Activated T-cell treated with anti-CD3 and anti-CD28 coated beads for 4 hours (primary cell): ENCODE data around the gene ESR1.
"Not testable (repeated sequence)": the region's sequence is repeated elsewhere in the genome, so short reads cannot be mapped to it uniquely, and the experiment has no call there.

Experiments
- DNase-seq: peaks from one replicate; pipeline ENCODE4 v3.0.0-alpha.2; 2020

The ESR1 gene

DNA sequence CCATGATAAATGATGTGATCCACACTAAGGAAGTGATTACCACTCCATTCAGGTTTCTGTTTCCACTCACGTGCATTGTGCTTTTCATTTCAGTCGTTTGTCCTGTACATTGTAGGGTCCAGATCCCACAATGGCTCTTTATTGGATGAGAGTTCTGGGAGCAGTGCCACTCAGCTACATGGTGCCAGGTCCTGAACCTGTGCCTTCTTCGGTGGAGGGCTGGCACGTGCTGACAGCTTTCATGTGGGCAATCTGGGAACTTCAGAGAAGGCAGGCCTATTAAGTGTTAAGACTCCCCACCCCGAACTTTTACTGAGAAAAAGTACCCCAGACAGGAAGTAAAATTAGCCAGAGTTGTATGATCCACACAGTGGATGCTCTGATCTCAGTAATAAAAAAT, 255.0 kb downstream of the ESR1 start:
- no peak for DNase-seq

DNA sequence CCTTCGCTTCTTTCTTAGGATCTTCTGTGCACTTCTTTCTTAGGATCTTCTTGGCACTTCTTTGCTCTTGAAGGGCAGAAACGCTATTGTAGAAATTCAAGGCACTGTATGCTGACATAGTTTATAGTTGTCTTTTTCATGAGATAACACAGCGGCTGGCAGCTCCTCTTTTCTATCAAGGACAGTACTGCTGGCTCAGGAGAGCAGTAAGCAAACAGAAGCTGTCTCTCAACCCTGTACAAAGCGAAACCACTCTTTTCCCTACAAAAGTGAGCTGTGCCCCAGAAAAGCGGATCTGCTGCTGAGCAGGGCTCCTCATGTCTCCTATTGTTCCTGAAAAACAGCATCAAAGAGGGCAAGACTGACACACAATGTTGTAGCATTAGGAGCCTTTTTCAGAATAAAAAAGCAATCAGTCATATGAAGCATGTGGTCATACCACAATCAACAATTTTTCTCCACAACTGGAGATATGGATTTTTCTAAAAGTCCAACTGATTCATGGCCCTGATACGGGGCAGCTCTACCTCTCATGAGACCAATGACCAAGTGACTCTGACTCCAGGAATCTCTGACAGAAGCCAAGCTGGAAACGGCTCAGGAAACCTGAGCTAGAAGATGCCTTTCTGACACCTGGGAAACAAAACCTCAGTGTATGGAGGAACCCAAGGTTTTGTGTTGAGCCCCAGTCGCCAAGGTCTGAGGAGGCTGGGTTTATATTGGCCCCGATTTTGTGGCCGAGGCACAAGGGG, 255.9 kb downstream of the ESR1 start:
- DNase-seq, result no peak

GRCh38 chr6:152068622-152069261, 261.3 kb downstream of the ESR1 start:
- DNase-seq, result no peak

DNA sequence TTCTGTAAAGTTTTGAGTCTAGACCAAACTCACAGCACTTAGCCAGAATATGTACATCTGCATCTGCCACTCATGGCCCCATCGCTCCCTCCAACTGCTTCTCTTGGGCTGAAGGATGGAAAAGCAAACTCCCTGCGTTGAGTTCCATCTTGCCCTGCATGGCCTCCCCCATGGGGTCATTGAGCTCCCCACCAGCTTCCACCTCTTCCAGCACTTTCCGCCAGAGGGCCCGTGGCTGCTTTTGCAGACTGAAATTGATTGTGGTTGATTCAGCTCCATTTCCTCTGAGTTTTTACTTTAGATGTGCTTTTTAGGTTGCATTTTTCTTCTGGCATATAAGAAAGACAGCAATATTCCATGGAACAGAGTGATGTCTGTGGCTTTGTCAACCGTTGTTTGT, 263.1 kb downstream of the ESR1 start:
- no peak for DNase-seq

- DNase-seq, result no peak
Measured at GRCh38 chr6:152071318-152071717, 263.8 kb downstream of the ESR1 start.

DNA sequence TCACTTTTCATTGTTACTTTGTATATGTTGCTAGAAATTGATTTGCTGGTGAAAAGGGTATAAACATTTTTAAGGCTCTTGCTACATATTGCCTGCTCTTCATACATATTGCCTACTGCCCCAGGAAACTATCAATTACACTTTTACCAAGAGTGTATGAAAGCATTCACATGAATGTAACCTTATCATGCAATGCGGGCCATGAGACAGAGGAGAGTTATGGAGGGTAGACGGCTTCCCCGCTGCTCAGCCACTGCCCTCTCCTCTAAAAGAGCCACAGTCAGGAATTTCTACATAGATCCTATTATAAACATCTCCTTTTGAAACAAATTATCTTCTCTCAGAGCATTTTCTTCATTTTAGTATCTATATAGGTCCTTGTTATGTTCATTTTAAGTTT, 264.4 kb downstream of the ESR1 start:
- DNase-seq, result no peak

- DNase-seq, result not testable (repeated sequence)
Measured at GRCh38 chr6:152076242-152076641, 268.8 kb downstream of the ESR1 start.

DNA sequence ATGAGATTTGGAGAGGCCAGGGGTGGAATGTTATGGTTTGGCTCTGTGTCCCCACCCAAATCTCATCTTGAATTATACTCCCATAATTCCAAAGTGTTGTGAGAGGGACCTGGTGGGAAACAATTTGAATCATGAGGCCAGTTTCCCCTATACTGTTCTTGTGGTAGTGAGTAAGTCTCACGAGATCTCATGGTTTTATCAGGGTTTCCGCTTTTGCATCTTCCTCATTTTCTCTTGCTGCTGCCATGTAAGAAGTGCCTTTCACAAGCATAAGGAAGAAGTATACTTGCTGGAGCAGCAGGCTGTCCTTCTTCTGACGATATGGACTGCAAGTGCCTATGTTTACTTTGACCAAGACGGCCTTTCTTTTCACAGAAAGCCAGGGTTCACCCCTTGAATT, 270.5 kb downstream of the ESR1 start:
- no peak for DNase-seq

- DNase-seq, result no peak
Measured at GRCh38 chr6:152078804-152079203, 271.3 kb downstream of the ESR1 start.

- DNase-seq, result no peak
Measured at GRCh38 chr6:152085451-152085921, 278.0 kb downstream of the ESR1 start.

DNA sequence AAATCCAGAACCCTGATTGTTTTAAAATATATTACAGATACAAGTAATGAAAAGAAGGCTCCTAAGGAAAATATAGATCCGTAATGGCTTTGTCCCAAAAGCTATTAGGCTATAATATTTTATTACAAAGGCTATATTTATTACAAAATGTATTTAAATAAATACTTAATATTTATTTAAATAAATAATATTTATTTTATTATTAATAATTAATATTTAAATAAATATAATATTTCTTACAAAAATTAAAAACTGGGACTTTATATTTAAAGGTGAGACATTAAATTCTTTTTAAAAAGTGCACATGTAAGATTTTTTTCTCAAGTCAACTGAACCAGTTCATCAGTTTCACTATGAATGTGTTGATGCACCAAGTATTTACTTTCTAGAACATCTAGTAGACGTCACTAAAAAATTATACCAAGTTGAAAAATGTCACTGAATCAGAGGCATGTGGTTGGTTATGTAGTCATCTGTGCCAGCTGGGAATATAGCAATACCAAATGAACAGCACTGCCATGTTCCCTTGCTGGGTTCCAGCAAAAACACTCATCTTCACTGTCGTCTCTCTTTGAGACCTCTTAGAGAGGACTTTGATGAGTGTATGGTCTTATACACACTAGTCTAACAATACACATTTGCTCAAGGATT, 278.9 kb downstream of the ESR1 start:
- DNase-seq, result no peak

DNA sequence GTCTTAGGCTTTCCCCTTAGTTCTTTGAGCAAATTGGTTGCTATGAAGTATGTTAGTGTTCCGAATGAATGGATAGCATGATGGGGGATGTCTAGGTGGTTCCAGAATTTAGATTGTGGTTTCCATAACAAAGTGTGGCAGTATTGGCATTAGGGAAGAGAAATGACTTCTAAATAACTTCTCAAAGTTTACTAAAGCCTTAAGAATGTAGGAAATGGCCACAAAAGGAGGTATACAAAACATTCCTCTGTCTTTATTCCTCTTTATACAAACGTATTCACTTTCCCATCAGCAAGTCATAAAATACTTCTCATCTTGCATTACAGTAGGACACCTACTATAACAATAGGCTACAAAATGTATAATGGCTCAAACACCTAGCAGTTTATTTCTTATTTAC, 279.6 kb downstream of the ESR1 start:
- no peak for DNase-seq

DNA sequence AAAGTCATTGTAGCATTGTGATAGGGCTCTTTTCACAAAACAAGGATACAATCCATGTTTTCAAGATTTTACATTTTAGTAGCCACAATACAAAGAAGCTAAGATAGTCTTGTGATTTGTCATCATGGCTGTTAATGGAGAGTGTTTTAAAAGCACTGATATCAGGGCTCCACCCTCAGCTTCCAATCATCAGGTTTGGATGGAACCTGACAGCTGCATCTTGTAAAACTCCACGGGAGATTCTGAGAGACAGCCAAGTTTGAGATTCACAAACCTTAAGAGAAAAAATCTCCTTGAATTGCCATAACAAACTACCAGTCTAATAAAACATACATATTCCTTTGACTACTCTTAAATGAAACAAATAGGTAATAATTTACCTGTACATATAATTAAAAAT, 280.2 kb downstream of the ESR1 start:
- DNase-seq, result no peak

GRCh38 chr6:152089992-152090391, 282.5 kb downstream of the ESR1 start:
- no peak for DNase-seq

DNA sequence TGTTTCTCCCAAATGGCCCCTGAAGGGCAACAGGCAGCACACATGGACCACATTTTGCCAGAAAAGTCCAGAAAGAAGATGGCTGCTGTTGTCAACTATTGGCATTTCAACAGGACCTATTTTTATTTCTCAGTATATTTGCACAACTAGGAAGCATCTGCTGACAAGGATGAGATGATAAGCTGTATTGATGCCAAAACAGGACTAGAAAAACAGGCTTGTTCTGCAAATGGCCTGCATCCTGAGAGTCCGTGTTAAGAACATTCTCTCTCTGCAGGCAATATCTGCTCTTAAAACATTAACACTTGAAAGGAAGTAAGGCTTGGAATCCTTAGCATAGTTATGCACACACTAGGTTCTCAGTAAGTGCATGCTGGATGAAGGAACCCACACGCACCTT, 283.7 kb downstream of the ESR1 start:
- DNase-seq, result no peak

DNA sequence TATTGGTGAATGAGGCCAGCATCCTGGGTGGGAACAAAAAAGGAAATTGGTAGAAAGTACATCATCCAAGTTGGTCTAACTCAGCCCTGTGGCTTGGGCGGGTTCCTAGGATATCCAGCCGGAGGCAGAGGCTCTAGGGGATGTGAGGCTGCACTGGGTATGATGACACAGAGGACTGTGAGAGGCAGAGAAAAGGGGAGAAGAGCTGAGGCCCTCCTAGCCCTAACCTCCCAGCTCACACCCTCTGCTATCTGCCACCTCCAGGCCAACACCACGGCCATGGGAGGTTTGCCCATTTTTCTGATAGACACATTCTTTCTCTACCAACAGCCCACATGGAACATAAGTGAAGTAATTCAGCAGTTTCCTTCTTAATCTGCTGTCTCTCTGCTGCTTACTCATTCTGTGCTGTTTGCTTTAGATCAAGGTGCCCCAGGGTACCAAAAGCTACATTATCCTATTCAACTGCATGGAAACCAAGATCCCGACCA, 284.4 kb downstream of the ESR1 start:
- no peak for DNase-seq

GRCh38 chr6:152093711-152094110, 286.2 kb downstream of the ESR1 start:
- no peak for DNase-seq

DNA sequence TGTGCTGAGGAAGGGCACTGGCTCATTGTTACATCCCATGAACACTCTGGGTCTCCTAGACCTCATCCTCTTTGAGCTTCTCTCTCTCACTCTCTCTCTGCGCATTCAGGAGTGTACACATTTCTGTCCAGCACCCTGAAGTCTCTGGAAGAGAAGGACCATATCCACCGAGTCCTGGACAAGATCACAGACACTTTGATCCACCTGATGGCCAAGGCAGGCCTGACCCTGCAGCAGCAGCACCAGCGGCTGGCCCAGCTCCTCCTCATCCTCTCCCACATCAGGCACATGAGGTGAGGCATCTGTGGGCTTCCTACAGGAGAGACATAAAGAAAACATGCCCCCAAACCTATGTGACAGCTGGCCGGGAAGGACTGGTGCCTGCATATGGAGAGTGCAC, 286.8 kb downstream of the ESR1 start:
- no peak for DNase-seq

DNA sequence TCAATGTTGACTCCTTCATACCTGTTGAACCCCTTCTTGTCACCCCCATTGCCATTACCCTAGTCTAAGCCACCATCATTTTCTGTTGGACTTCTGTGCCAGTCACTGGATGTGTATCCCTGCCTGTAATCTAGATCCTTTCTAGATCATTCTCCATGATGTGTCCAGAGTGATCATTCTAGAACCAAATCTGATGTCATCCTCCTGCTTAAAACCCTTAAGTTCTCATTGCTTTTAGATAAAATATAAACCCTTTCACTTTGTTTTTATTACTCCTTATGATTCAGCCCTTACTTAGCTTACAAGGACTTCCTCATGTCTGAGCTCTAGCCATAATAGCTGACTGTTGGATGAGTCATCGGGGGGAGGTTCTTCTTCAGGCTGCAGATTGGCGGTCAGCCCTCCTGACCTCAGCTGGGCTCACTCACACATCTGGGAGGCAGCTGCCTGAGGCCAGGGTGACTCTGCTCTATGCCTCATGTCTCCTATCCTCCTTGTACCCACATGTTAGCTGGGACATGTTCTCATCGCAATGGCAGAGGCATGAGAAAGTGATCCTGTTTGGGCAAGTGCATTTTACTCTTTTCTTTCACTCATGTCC, 287.6 kb downstream of the ESR1 start:
- no peak for DNase-seq

- DNase-seq, result no peak
Measured at GRCh38 chr6:152096863-152097496, 289.5 kb downstream of the ESR1 start.

- DNase-seq, result no peak
Measured at GRCh38 chr6:152098683-152099082, 291.2 kb downstream of the ESR1 start.

DNA sequence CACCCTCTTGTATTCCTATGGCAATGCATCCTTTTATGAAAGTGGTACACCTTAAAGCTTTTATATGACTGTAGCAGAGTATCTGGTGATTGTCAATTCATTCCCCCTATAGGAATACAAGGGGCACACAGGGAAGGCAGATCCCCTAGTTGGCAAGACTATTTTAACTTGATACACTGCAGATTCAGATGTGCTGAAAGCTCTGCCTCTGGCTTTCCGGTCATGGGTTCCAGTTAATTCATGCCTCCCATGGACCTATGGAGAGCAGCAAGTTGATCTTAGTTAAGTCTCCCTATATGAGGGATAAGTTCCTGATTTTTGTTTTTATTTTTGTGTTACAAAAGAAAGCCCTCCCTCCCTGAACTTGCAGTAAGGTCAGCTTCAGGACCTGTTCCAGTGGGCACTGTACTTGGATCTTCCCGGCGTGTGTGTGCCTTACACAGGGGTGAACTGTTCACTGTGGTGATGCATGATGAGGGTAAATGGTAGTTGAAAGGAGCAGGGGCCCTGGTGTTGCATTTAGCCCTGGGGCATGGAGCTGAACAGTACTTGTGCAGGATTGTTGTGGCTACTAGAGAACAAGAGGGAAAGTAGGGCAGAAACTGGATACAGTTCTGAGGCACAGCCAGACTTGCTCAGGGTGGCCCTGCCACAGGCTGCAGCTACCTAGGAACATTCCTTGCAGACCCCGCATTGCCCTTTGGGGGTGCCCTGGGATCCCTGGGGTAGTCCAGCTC, 292.1 kb downstream of the ESR1 start:
- DNase-seq, result no peak
